ENCODE measurements around the gene HES2. TPM values are rescaled to one million over a fixed set of nuclear protein-coding genes. Genes with fewer than 3 reads are reported as not detected.
A peak's percentile ranks its signal among the peaks of the same experiment; 100 is the strongest.
"Not testable (repeated sequence)": the region's sequence is repeated elsewhere in the genome, so short reads cannot be mapped to it uniquely, and the experiment has no call there.

Gene HES2
- total and polyA plus RNA-seq, 9 donors: 0.08 to 9.2 (median 0.43) TPM; not detected in 3

DNA sequence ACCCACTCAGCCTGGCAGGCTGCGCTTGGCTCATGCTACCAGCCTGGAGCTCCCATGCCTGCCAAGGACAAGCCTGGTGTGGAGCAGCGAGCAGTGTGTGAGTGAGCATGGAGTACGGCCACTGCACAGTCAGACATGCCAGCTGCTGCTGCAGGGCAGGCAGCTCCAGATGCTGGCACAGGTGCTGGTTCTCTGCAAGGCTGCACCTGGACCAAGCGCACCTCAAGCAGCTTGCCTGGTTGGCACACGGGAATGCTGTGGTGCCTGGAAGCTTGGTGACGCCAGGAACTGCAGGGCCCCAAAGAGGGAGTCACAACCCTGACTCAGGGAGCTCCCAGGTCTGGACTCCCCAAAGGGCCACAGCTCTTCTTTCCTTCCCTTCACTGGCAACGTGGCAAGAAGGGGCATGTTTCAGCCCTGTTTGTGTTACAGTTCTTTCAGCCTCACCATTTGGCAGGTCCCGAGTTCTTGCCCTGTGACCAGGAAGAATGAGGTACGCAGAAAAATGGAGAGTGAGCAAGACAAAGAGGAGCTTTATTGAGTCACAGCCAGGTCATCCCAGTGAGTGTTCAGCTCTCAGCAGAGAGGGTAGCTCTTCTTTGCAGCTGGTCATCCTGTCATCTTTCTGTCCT is 52.2 kb downstream of the HES2 start:
- WGBS, 3 donors: 96 to 98% (median 97%) methylated on average over 9 of the region's 9 CpGs
- no peak overlapping the region for H3K4me3 ChIP-seq
- H3K4me1 ChIP-seq (ENCODE audit: insufficient read depth): no peaks in the 10 kb centered on the region
- no peaks in the 10 kb centered on the region for H3K9me3 ChIP-seq
- TF ChIP-seq EP300 (IDR thresholded peaks at IDR 0.05): no peak
- TF ChIP-seq, protein P1, sequence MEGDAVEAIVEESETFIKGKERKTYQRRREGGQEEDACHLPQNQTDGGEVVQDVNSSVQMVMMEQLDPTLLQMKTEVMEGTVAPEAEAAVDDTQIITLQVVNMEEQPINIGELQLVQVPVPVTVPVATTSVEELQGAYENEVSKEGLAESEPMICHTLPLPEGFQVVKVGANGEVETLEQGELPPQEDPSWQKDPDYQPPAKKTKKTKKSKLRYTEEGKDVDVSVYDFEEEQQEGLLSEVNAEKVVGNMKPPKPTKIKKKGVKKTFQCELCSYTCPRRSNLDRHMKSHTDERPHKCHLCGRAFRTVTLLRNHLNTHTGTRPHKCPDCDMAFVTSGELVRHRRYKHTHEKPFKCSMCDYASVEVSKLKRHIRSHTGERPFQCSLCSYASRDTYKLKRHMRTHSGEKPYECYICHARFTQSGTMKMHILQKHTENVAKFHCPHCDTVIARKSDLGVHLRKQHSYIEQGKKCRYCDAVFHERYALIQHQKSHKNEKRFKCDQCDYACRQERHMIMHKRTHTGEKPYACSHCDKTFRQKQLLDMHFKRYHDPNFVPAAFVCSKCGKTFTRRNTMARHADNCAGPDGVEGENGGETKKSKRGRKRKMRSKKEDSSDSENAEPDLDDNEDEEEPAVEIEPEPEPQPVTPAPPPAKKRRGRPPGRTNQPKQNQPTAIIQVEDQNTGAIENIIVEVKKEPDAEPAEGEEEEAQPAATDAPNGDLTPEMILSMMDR (IDR thresholded peaks at IDR 0.05): no peak
- TF ChIP-seq POLR2A (IDR thresholded peaks at IDR 0.05): no peak
- H3K27me3 ChIP-seq: no peaks in the 10 kb centered on the region
- no peak overlapping the region for H3K27ac ChIP-seq
- no peak for DNase-seq
- no peaks in the 10 kb centered on the region for H3K36me3 ChIP-seq
- intact Hi-C loops (cut with DNase I): loop anchor here in 1 of 4 donors (10.0 kb wide), 1 partner anchor 47 kb away; the partner anchor contains the start of gene HES2

DNA sequence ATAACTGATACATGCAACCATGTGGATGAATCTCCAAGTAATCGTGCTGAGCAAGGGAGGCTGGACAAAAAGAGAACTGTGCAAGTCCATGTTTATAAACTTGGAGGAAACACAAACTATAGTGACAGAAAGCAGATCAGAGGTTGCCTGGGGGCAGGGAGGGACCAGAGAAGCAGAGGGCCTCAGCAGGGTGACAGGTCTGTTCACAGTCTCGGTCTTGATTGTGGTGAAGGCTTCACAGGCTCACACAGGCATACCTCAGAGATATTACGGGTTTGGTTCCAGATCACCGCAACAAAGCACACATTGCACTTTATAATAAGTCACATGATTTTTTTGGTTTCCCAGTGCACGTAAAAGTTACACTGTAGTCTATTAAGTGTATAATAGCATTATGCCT is 54.7 kb downstream of the HES2 start:
- H3K4me3 ChIP-seq: no peak overlapping the region
- no peak overlapping the region for H3K27ac ChIP-seq
- TF ChIP-seq, protein P1 (IDR thresholded peaks at IDR 0.05): no peak
- no peak for TF ChIP-seq POLR2A (IDR thresholded peaks at IDR 0.05)
- TF ChIP-seq EP300 (IDR thresholded peaks at IDR 0.05): no peak
- 78 to 84% (median 79%) methylated on average over 5 of the region's 5 CpGs for WGBS, 3 donors
- intact Hi-C loops (cut with DNase I): loop anchor here in 1 of 4 donors (10.0 kb wide), 1 partner anchor 50 kb away; the partner anchor contains the start of gene HES2
- H3K36me3 ChIP-seq: no peaks in the 10 kb centered on the region
- DNase-seq: no peak
- H3K27me3 ChIP-seq: no peaks in the 10 kb centered on the region
- peaks cover 3% of the 10 kb centered on the region for H3K4me1 ChIP-seq (ENCODE audit: insufficient read depth)
- H3K9me3 ChIP-seq: no peaks in the 10 kb centered on the region

DNA sequence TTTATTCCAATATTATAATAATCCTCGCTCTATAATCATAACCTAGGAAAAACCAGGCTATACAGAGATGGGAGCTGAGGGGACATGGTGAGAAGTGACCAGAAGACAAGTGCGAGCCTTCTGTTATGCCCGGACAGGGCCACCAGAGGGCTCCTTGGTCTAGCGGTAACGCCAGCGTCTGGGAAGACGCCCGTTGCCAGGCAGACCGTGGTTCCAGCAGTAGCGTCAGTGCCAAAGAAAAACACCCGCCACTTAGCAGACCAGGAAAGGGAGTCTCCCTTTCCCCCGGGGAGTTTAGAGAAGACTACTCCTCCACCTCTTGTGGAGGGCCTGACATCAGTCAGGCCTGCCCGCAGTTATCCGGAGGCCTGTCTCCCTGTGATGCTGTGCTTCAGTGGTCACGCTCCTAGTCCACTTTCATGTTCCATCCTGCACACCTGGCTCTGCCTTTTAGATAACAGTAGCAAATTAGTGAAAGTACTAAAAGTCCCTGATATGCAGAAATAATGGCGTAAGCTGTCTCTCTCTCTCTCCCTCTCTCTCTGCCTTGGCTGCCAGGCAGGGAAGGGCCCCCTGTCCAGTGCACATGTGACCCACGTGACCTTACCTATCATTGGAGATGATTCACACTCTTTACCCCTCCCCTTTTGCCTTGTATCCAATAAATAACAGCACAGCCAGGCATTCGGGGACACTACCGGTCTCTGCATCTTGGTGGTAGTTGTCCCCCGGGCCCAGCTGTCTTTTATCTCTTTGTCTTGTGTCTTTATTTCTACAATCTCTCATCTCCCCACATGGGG is 56.4 kb downstream of the HES2 start:
- TF ChIP-seq, protein P1 (IDR thresholded peaks at IDR 0.05): peak; percentile 50 to 66 (median 52)
- intact Hi-C loops (cut with DNase I): loop anchor here in 3 of 4 donors (5.0 to 10.0 kb wide), 2 partner anchors 39 to 52 kb away; partner anchors contain the start of gene HES2 (in 1 of the 3)
- not testable (repeated sequence) for H3K36me3 ChIP-seq, H3K27me3 ChIP-seq, H3K27ac ChIP-seq, H3K9me3 ChIP-seq, H3K4me3 ChIP-seq
- peak; percentile 59 to 80 (median 74) for DNase-seq
- 26 to 30% (median 28%) methylated on average over 20 of the region's 20 CpGs for WGBS, 3 donors
- H3K4me1 ChIP-seq (ENCODE audit: insufficient read depth): peaks cover 15% of the 10 kb centered on the region

Small RNAs within 50 kb of the gene (microRNA-seq; reads per million reads assigned to microRNA genes)
- gene MIR4252: 0 reads per million in 3 donors

Small RNAs within 50 kb of the gene (small RNA-seq; reads per million reads assigned to genes)
- not detected for gene MIR4252

Other genes with a start within 250 kb of the HES2 start
- gene CHD5, start 239.6 kb downstream of the HES2 start, total RNA-seq: under 1 TPM; under 0.01 to 0.54 (median 0.23) TPM
- gene CHD5, start 239.6 kb downstream of the HES2 start, polyA plus RNA-seq: under 1 TPM; 0.12 to 0.29 TPM
- 1,000 to 10,000 TPM in 1 of 7 donors, 100 to 1,000 TPM in 6; 379 to 1,097 (median 715) TPM for gene RPL22, start 220.3 kb downstream of the HES2 start, total RNA-seq
- gene RPL22, start 220.3 kb downstream of the HES2 start, polyA plus RNA-seq: 1,000 to 10,000 TPM in 1 of 2 donors, 100 to 1,000 TPM in 1; 619 to 2,062 TPM
- gene RNF207, start 213.8 kb downstream of the HES2 start, total RNA-seq: 10 to 100 TPM in 2 of 7 donors, 1 to 10 TPM in 5; 2.3 to 24.4 (median 7.8) TPM
- gene RNF207, start 213.8 kb downstream of the HES2 start, polyA plus RNA-seq: 1 to 10 TPM; 2.0 to 3.0 TPM
- 10 to 100 TPM; 13.2 to 39.3 (median 29.9) TPM for gene ICMT, start 184.0 kb downstream of the HES2 start, total RNA-seq
- gene ICMT, start 184.0 kb downstream of the HES2 start, polyA plus RNA-seq: 10 to 100 TPM; 14.8 to 57.9 TPM
- gene HES3, start 175.7 kb downstream of the HES2 start, total RNA-seq: not detected
- gene HES3, start 175.7 kb downstream of the HES2 start, polyA plus RNA-seq: not detected
- 10 to 100 TPM in 5 of 7 donors, 1 to 10 TPM in 2; 6.0 to 42.0 (median 17.8) TPM for gene GPR153, start 158.8 kb downstream of the HES2 start, total RNA-seq
- 10 to 100 TPM in 1 of 2 donors, 1 to 10 TPM in 1; 4.2 to 11.0 TPM for gene GPR153, start 158.8 kb downstream of the HES2 start, polyA plus RNA-seq
- 10 to 100 TPM in 4 of 7 donors, 1 to 10 TPM in 3; 8.2 to 16.3 (median 11.3) TPM for gene ACOT7, start 26.2 kb downstream of the HES2 start, total RNA-seq
- gene ACOT7, start 26.2 kb downstream of the HES2 start, polyA plus RNA-seq: 10 to 100 TPM in 1 of 2 donors, 1 to 10 TPM in 1; 6.4 to 20.7 TPM
- 10 to 100 TPM in 1 of 7 donors, 1 to 10 TPM in 4, under 1 TPM in 2; 0.51 to 46.2 (median 1.9) TPM for gene ESPN, start 4.9 kb upstream of the HES2 start, total RNA-seq
- gene ESPN, start 4.9 kb upstream of the HES2 start, polyA plus RNA-seq: under 1 TPM in 1 of 2 donors, not detected in 1; 0.11 TPM
- gene TNFRSF25, start 46.3 kb upstream of the HES2 start, total RNA-seq: 10 to 100 TPM in 2 of 7 donors, 1 to 10 TPM in 5; 4.9 to 13.1 (median 7.7) TPM
- gene TNFRSF25, start 46.3 kb upstream of the HES2 start, polyA plus RNA-seq: 1 to 10 TPM; 1.7 to 9.4 TPM
- 10 to 100 TPM in 3 of 7 donors, 1 to 10 TPM in 4; 6.2 to 13.1 (median 9.4) TPM for gene PLEKHG5, start 71.7 kb upstream of the HES2 start, total RNA-seq
- gene PLEKHG5, start 71.7 kb upstream of the HES2 start, polyA plus RNA-seq: 10 to 100 TPM in 1 of 2 donors, 1 to 10 TPM in 1; 2.0 to 10.2 TPM
- 10 to 100 TPM; 12.6 to 38.9 (median 30.0) TPM for gene NOL9, start 134.6 kb upstream of the HES2 start, total RNA-seq
- 10 to 100 TPM in 1 of 2 donors, 1 to 10 TPM in 1; 7.2 to 15.5 TPM for gene NOL9, start 134.6 kb upstream of the HES2 start, polyA plus RNA-seq
- gene TAS1R1, start 135.4 kb upstream of the HES2 start, total RNA-seq: under 1 TPM in 5 of 7 donors, not detected in 2; 0.20 to 0.42 (median 0.33) TPM
- gene TAS1R1, start 135.4 kb upstream of the HES2 start, polyA plus RNA-seq: under 1 TPM in 1 of 2 donors, not detected in 1; 0.74 TPM
- gene ZBTB48, start 160.1 kb upstream of the HES2 start, total RNA-seq: 10 to 100 TPM; 20.4 to 42.5 (median 33.7) TPM
- gene ZBTB48, start 160.1 kb upstream of the HES2 start, polyA plus RNA-seq: 10 to 100 TPM in 1 of 2 donors, 1 to 10 TPM in 1; 8.0 to 37.7 TPM
- 10 to 100 TPM; 24.1 to 39.6 (median 34.4) TPM for gene KLHL21, start 182.9 kb upstream of the HES2 start, total RNA-seq
- gene KLHL21, start 182.9 kb upstream of the HES2 start, polyA plus RNA-seq: 10 to 100 TPM; 14.4 to 40.4 TPM
- gene PHF13, start 193.8 kb upstream of the HES2 start, total RNA-seq: 10 to 100 TPM; 11.0 to 32.4 (median 16.5) TPM
- gene PHF13, start 193.8 kb upstream of the HES2 start, polyA plus RNA-seq: 10 to 100 TPM; 13.5 to 14.6 TPM
- gene THAP3, start 204.9 kb upstream of the HES2 start, total RNA-seq: 10 to 100 TPM; 15.7 to 24.6 (median 18.8) TPM
- gene THAP3, start 204.9 kb upstream of the HES2 start, polyA plus RNA-seq: 10 to 100 TPM in 1 of 2 donors, 1 to 10 TPM in 1; 5.6 to 33.6 TPM